ENCODE measurements around the gene PAWR. TPM values are rescaled to one million over a fixed set of nuclear protein-coding genes. Genes with fewer than 3 reads are reported as not detected.

PAWR gene
- total and polyA plus RNA-seq, 8 donors: 10.1 to 662 (median 81.9) TPM

- no peak overlapping the region for H3K27ac ChIP-seq
Observed at GRCh38 chr12:79595273-79595672, 95.5 kb downstream of the PAWR start.

GRCh38 chr12:79592865-79593264 is 97.9 kb downstream of the PAWR start:
- Histone ChIP-seq H3K4me1 (no peaks in the 10 kb centered on the region), H3K4me3 (no peak overlapping the region), H3K36me3 (peaks cover 0 to 7% (median 0%) of the 10 kb centered on the region in 4 donors), H3K27ac (no peak overlapping the region), H3K9me3 (no peaks in the 10 kb centered on the region), H3K27me3 (no peaks in the 10 kb centered on the region)
- intact Hi-C loops (cut with DNase I; ENCODE audit: low total_unique reads): no loop called here
- 66 to 96% (median 79%) methylated on average over 3 of the region's 3 CpGs for WGBS, 5 donors
- DNase-seq: no peak
- TF ChIP-seq POLR2A (IDR thresholded peaks at IDR 0.05) (no peak), CTCF (IDR thresholded peaks at IDR 0.05) (no peak), POLR2AphosphoS5 (IDR thresholded peaks at IDR 0.05) (no peak), EP300 (IDR thresholded peaks at IDR 0.05) (no peak)

More at GRCh38 chr12:79595273-79595672, 95.5 kb downstream of the PAWR start:
- Histone ChIP-seq H3K27me3 (no peaks in the 10 kb centered on the region), H3K9me3 (no peaks in the 10 kb centered on the region), H3K4me1 (no peaks in the 10 kb centered on the region), H3K36me3 (peaks cover 0 to 7% (median 0%) of the 10 kb centered on the region in 4 donors), H3K4me3 (no peak overlapping the region)
- DNase-seq: no peak
- intact Hi-C loops (cut with DNase I; ENCODE audit: low total_unique reads): no loop called here
- TF ChIP-seq EP300 (IDR thresholded peaks at IDR 0.05) (no peak), POLR2AphosphoS5 (IDR thresholded peaks at IDR 0.05) (no peak), POLR2A (IDR thresholded peaks at IDR 0.05) (no peak), CTCF (IDR thresholded peaks at IDR 0.05) (no peak)
- WGBS, 5 donors: 93 to 97% (median 96%) methylated on average over 4 of the region's 4 CpGs

- no peak for TF ChIP-seq POLR2A (IDR thresholded peaks at IDR 0.05)
- Histone ChIP-seq H3K9me3 (no peaks in the 10 kb centered on the region), H3K27ac (no peak overlapping the region), H3K36me3 (peaks cover 0 to 7% (median 0%) of the 10 kb centered on the region in 4 donors), H3K4me1 (no peaks in the 10 kb centered on the region), H3K4me3 (no peak overlapping the region), H3K27me3 (no peaks in the 10 kb centered on the region)
- no peak for DNase-seq
- 54 to 77% (median 69%) methylated on average over 1 of the region's 1 CpG for WGBS, 5 donors
- intact Hi-C loops (cut with DNase I; ENCODE audit: low total_unique reads): no loop called here
Observed at GRCh38 chr12:79591988-79592387, 98.8 kb downstream of the PAWR start.

GRCh38 chr12:79590751-79591150 is 100.0 kb downstream of the PAWR start:
- Histone ChIP-seq H3K4me3 (no peak overlapping the region), H3K4me1 (no peaks in the 10 kb centered on the region), H3K27me3 (no peaks in the 10 kb centered on the region), H3K27ac (no peak overlapping the region), H3K36me3 (peaks cover 0 to 7% (median 0%) of the 10 kb centered on the region in 4 donors), H3K9me3 (no peaks in the 10 kb centered on the region)
- 40 to 65% (median 61%) methylated on average over 2 of the region's 2 CpGs for WGBS, 5 donors
- no peak for TF ChIP-seq POLR2A (IDR thresholded peaks at IDR 0.05)
- no peak for TF ChIP-seq POLR2AphosphoS5 (IDR thresholded peaks at IDR 0.05)
- TF ChIP-seq CTCF (IDR thresholded peaks at IDR 0.05): no peak
- no peak for TF ChIP-seq EP300 (IDR thresholded peaks at IDR 0.05)
- DNase-seq: no peak
- intact Hi-C loops (cut with DNase I; ENCODE audit: low total_unique reads): no loop called here

GRCh38 chr12:79587368-79587767 is 103.4 kb downstream of the PAWR start:
- TF ChIP-seq POLR2AphosphoS5 (IDR thresholded peaks at IDR 0.05) (no peak), POLR2A (IDR thresholded peaks at IDR 0.05) (no peak), EP300 (IDR thresholded peaks at IDR 0.05) (no peak), CTCF (IDR thresholded peaks at IDR 0.05) (no peak)
- no peaks in the 10 kb centered on the region for H3K9me3 ChIP-seq
- no peak overlapping the region for H3K27ac ChIP-seq
- H3K27me3 ChIP-seq: no peaks in the 10 kb centered on the region
- intact Hi-C loops (cut with DNase I; ENCODE audit: low total_unique reads): no loop called here
- H3K4me3 ChIP-seq: no peak overlapping the region
- no peaks in the 10 kb centered on the region for H3K4me1 ChIP-seq
- DNase-seq: no peak
- H3K36me3 ChIP-seq: peaks cover 0 to 5% (median 0%) of the 10 kb centered on the region in 4 donors
- 67 to 87% (median 80%) methylated on average over 1 of the region's 1 CpG for WGBS, 5 donors
